GM10248 (cell line): ENCODE measurements around the gene NANOS3.
A peak's percentile ranks its signal among the peaks of the same experiment; 100 is the strongest.
"Not testable (repeated sequence)": the region's sequence is repeated elsewhere in the genome, so short reads cannot be mapped to it uniquely, and the experiment has no call there.

Experiments
- CTCF ChIA-PET: fragments of 300-600 bp; sonication (Branson Sonifier 250); formaldehyde crosslinking; extraction: SDS; loops from one replicate; lab custom pipeline; 2021; ENCODE audit warnings: antibody characterized with exemption; lab: Yijun Ruan, JAX
- POLR2A ChIA-PET: fragments of 350-650 bp; sonication (Branson Sonifier 250); formaldehyde crosslinking; extraction: SDS; loops from one replicate; lab custom pipeline; 2020; ENCODE audit warnings: antibody characterized with exemption; lab: Yijun Ruan, JAX
- DNase-seq: peaks from one replicate; pipeline ENCODE4 v3.0.0; 2012; ENCODE audit errors: extremely low spot score
- CTCF ChIP-seq: IDR thresholded peaks from 2 replicates; pipeline ENCODE4 v1.5.1; 2012; ENCODE audit warnings: mild to moderate bottlenecking, low read depth; ENCODE audit errors: extremely low read depth, missing control alignments, control extremely low read depth

NANOS3 gene

GRCh38 chr19:13848340-13848677 lies 28.6 kb upstream of the NANOS3 start:
- POLR2A ChIA-PET: interaction anchor here (0.6 to 1.3 kb wide), 2 partner anchors 9 to 241 kb away, joined by 4 to 8 read pairs; no protein-coding TSS in a partner anchor
- no peak for TF ChIP-seq CTCF
- CTCF ChIA-PET: interaction anchor here (2.6 to 9.3 kb wide), 2 partner anchors 11 to 14 kb away, joined by 7 to 90 read pairs; no protein-coding TSS in a partner anchor
- no peak for DNase-seq

GRCh38 chr19:13848798-13849676 lies 27.9 kb upstream of the NANOS3 start:
- DNase-seq: no peak
- POLR2A ChIA-PET: interaction anchor here (0.5 to 1.5 kb wide), 3 partner anchors 13 to 579 kb away, joined by 5 to 10 read pairs (median 6); no protein-coding TSS in a partner anchor
- TF ChIP-seq CTCF: no peak
- CTCF ChIA-PET: interaction anchor here (1.1 to 9.3 kb wide), 3 partner anchors 10 to 251 kb away, joined by 3 to 90 read pairs (median 3); no protein-coding TSS in a partner anchor

- CTCF ChIA-PET: interaction anchor here (1.1 to 9.3 kb wide), 4 partner anchors 9 to 252 kb away, joined by 3 to 90 read pairs (median 3); no protein-coding TSS in a partner anchor
- TF ChIP-seq CTCF: no peak
- POLR2A ChIA-PET: interaction anchor here (0.8 to 1.5 kb wide), 2 partner anchors 9 to 14 kb away, joined by 5 read pairs; no protein-coding TSS in a partner anchor
- DNase-seq: peak; percentile 70
Measured at GRCh38 chr19:13849991-13850909, 26.7 kb upstream of the NANOS3 start.

- POLR2A ChIA-PET: interaction anchor here (0.9 kb wide), 1 partner anchor 11 kb away, joined by 5 read pairs; no protein-coding TSS in a partner anchor
- CTCF ChIA-PET: interaction anchor here (1.2 to 9.3 kb wide), 2 partner anchors 11 to 197 kb away, joined by 3 to 90 read pairs; no protein-coding TSS in a partner anchor
- DNase-seq: no peak
- no peak for TF ChIP-seq CTCF
Measured at GRCh38 chr19:13850910-13851733, 25.8 kb upstream of the NANOS3 start.

- ChIA-PET CTCF (interaction anchor here (1.4 to 9.3 kb wide), 2 partner anchors 10 to 17 kb away, joined by 5 to 90 read pairs; no protein-coding TSS in a partner anchor), POLR2A (interaction anchor here (0.9 kb wide), 1 partner anchor 12 kb away, joined by 5 read pairs; no protein-coding TSS in a partner anchor)
- DNase-seq: not testable (repeated sequence)
Measured at GRCh38 chr19:13851734-13852114, 25.2 kb upstream of the NANOS3 start.

GRCh38 chr19:13852171-13852707 lies 24.7 kb upstream of the NANOS3 start:
- not testable (repeated sequence) for DNase-seq
- ChIA-PET CTCF (interaction anchor here (0.9 to 9.3 kb wide), 3 partner anchors 10 to 18 kb away, joined by 3 to 90 read pairs (median 5); no protein-coding TSS in a partner anchor), POLR2A (interaction anchor here (0.9 kb wide), 1 partner anchor 13 kb away, joined by 5 read pairs; no protein-coding TSS in a partner anchor)
